Natural killer cell (primary cell): ENCODE measurements around the gene PIGQ. TPM values are rescaled to one million over a fixed set of nuclear protein-coding genes. Genes with fewer than 3 reads are reported as not detected.

ENCODE experiments used
- ATAC-seq, 3 donors: fragments of 150-1000 bp in 2 of 3; fragments of 200-7000 bp in 1 of 3; cut with Tn5 transposase; 1 replicate in 1 of 3; 2 replicates in 2 of 3; pipeline ENCODE4 v1.10.0; 2021; ENCODE audit warnings: mild to moderate bottlenecking in 2 of 3, moderate library complexity in 2 of 3
- DNase-seq, 2 donors: peaks; one replicate each; pipeline versions ENCODE4 v3.0.0 to v3.0.0-alpha.2; 2013 to 2021; ENCODE audit warnings: mixed read lengths in 1 of 2
- H3K27ac ChIP-seq: one replicate; pipeline ENCODE4 v1.5.1; 2013; ENCODE audit warnings: mild to moderate bottlenecking, low read length
- H3K27me3 ChIP-seq: one replicate; pipeline ENCODE4 v1.6.1; 2013; ENCODE audit warnings: low read length; ENCODE audit not compliant: control insufficient read depth, insufficient read depth
- H3K36me3 ChIP-seq: one replicate; pipeline ENCODE4 v1.6.1; 2013; ENCODE audit warnings: low read length; ENCODE audit not compliant: control insufficient read depth, insufficient read depth
- H3K4me1 ChIP-seq: one replicate; pipeline ENCODE4 v1.6.1; 2013; ENCODE audit warnings: low read length; ENCODE audit not compliant: control insufficient read depth, insufficient read depth
- H3K4me3 ChIP-seq: one replicate; pipeline ENCODE4 v1.5.1; 2013; ENCODE audit warnings: low read length
- H3K9me3 ChIP-seq: one replicate; pipeline ENCODE4 v1.6.1; 2013; ENCODE audit warnings: low read length; ENCODE audit not compliant: control insufficient read depth, insufficient read depth
- H3K27ac Mint-ChIP-seq, 2 donors: one replicate each; pipeline ENCODE4 v1.8.0; 2022; ENCODE audit warnings: mild to moderate bottlenecking in 2 of 2, mixed read lengths in 2 of 2, moderate library complexity in 1 of 2
- H3K27me3 Mint-ChIP-seq, 2 donors: one replicate each; pipeline ENCODE4 v1.8.0; 2022; ENCODE audit warnings: low read depth in 2 of 2, mixed read lengths in 2 of 2
- H3K36me3 Mint-ChIP-seq: one replicate; pipeline ENCODE4 v1.8.0; 2022; ENCODE audit warnings: mixed read lengths
- H3K4me1 Mint-ChIP-seq, 2 donors: one replicate each; pipeline ENCODE4 v1.8.0; 2022; ENCODE audit warnings: mixed read lengths in 2 of 2
- H3K4me3 Mint-ChIP-seq: one replicate; pipeline ENCODE4 v1.8.0; 2022; ENCODE audit warnings: mild to moderate bottlenecking, moderate library complexity, mixed read lengths
- H3K9me3 Mint-ChIP-seq, 2 donors: one replicate each; pipeline ENCODE4 v1.8.0; 2022; ENCODE audit warnings: mixed read lengths in 2 of 2
- CTCF ChIP-seq: fragments of 200-600 bp; IDR thresholded peaks from one replicate; pipeline ENCODE4 v1.8.0; 2022; ENCODE audit warnings: antibody characterized with exemption
- WGBS: methylation state at CpG from one replicate; pipeline ENCODE4 v1.1.7; 2013; ENCODE audit warnings: missing lambda C conversion rate; ENCODE audit not compliant: insufficient coverage; 5-methylcytosine and 5-hydroxymethylcytosine counted together
- intact Hi-C: fragments of 100-400 bp; cut with micrococcal nuclease; formaldehyde crosslinking; loops from one replicate; pipeline ENCODE4 v1.14.2; 2022
- total RNA-seq, 4 donors: library from RNA; stranded (reverse); fragments of 120-200 nt in 1 of 4; gene quantifications; one replicate each; pipeline versions ENCODE4 v1.2.3 to v1.2.4, GENCODE V29; 2013 to 2022

PIGQ gene
- total RNA-seq, 3 donors from 2014 or later (not counting 1 experiment from before 2014, with no cell fraction given) = 27.6 to 40.5 (median 37.0) TPM

GRCh38 chr16:551210-551609 lies 18.6 kb upstream of the PIGQ start:
- Histone ChIP-seq H3K4me3 (no peak overlapping the region), H3K4me1 (peaks cover 22% of the 10 kb centered on the region), H3K36me3 (peaks cover 19% of the 10 kb centered on the region), H3K9me3 (no peaks in the 10 kb centered on the region), H3K27ac (no peak overlapping the region), H3K27me3 (no peaks in the 10 kb centered on the region)
- Mint-ChIP-seq H3K4me1 (peaks cover 0 to 6% of the 10 kb centered on the region in 2 donors), H3K9me3 (no peaks in the 10 kb centered on the region), H3K4me3 (no peak overlapping the region), H3K27ac (no peak overlapping the region), H3K27me3 (no peaks in the 10 kb centered on the region), H3K36me3 (no peaks in the 10 kb centered on the region)
- ATAC-seq (no peak), DNase-seq (no peak)
- WGBS = 97% methylated on average over 28 of the region's 28 CpGs
- intact Hi-C loops = no loop called here
- TF ChIP-seq CTCF = no peak

GRCh38 chr16:552171-552570 lies 17.6 kb upstream of the PIGQ start:
- peaks cover 19% of the 10 kb centered on the region for H3K36me3 ChIP-seq
- no peak overlapping the region for H3K27ac ChIP-seq
- DNase-seq (no peak), ATAC-seq (no peak)
- 94% methylated on average over 35 of the region's 35 CpGs for WGBS
- TF ChIP-seq CTCF = no peak
- no peaks in the 10 kb centered on the region for H3K27me3 ChIP-seq
- H3K4me1 Mint-ChIP-seq = no peaks in the 10 kb centered on the region
- no peak overlapping the region for H3K4me3 ChIP-seq
- intact Hi-C loops = no loop called here
- H3K9me3 Mint-ChIP-seq = no peaks in the 10 kb centered on the region
- H3K4me1 ChIP-seq = peaks cover 12% of the 10 kb centered on the region
- no peak overlapping the region for H3K4me3 Mint-ChIP-seq
- H3K27me3 Mint-ChIP-seq = no peaks in the 10 kb centered on the region
- H3K27ac Mint-ChIP-seq = no peak overlapping the region
- no peaks in the 10 kb centered on the region for H3K36me3 Mint-ChIP-seq
- no peaks in the 10 kb centered on the region for H3K9me3 ChIP-seq

GRCh38 chr16:553601-554296 lies 16.0 kb upstream of the PIGQ start:
- 93% methylated on average over 33 of the region's 33 CpGs for WGBS
- no peaks in the 10 kb centered on the region for H3K9me3 Mint-ChIP-seq
- H3K4me3 ChIP-seq = no peak overlapping the region
- TF ChIP-seq CTCF = no peak
- ATAC-seq (no peak), DNase-seq (no peak)
- peaks cover 0 to 4% of the 10 kb centered on the region in 2 donors for H3K27me3 Mint-ChIP-seq
- H3K27ac ChIP-seq = no peak overlapping the region
- H3K36me3 ChIP-seq = peaks cover 18% of the 10 kb centered on the region
- intact Hi-C loops = no loop called here
- H3K9me3 ChIP-seq = no peaks in the 10 kb centered on the region
- no peaks in the 10 kb centered on the region for H3K4me1 Mint-ChIP-seq
- H3K4me3 Mint-ChIP-seq = no peak overlapping the region
- no peaks in the 10 kb centered on the region for H3K4me1 ChIP-seq
- H3K27ac Mint-ChIP-seq = no peak overlapping the region
- no peaks in the 10 kb centered on the region for H3K36me3 Mint-ChIP-seq
- no peaks in the 10 kb centered on the region for H3K27me3 ChIP-seq

GRCh38 chr16:554297-554621 lies 15.5 kb upstream of the PIGQ start:
- Histone ChIP-seq H3K27ac (no peak overlapping the region), H3K27me3 (peaks cover 3% of the 10 kb centered on the region), H3K4me3 (no peak overlapping the region), H3K36me3 (peaks cover 16% of the 10 kb centered on the region), H3K9me3 (no peaks in the 10 kb centered on the region), H3K4me1 (no peaks in the 10 kb centered on the region)
- H3K9me3 Mint-ChIP-seq = no peaks in the 10 kb centered on the region
- intact Hi-C loops = no loop called here
- WGBS = 92% methylated on average over 11 of the region's 11 CpGs
- no peak for ATAC-seq
- no peak for DNase-seq
- H3K4me3 Mint-ChIP-seq = no peak overlapping the region
- H3K27ac Mint-ChIP-seq = no peak overlapping the region
- H3K27me3 Mint-ChIP-seq = peaks cover 0 to 4% of the 10 kb centered on the region in 2 donors
- no peaks in the 10 kb centered on the region for H3K4me1 Mint-ChIP-seq
- H3K36me3 Mint-ChIP-seq = no peaks in the 10 kb centered on the region
- no peak for TF ChIP-seq CTCF
